Measurements from ENCODE around the gene NECAB2.

The NECAB2 gene

GRCh38 chr16:84014570-84015327 is 46.7 kb downstream of the NECAB2 start:
- no peak for DNase-seq (ENCODE audit: low spot score)
- in situ Hi-C loops (cut with MboI; ENCODE audit: low sequenced_read_pairs, unreplicated experiment), result no loop called here
- no peak for TF ChIP-seq CTCF (IDR thresholded peaks at IDR 0.05; ENCODE audit: borderline replicate concordance, control extremely low read depth, extremely low read depth, insufficient read depth, missing control alignments)

GRCh38 chr16:84015399-84015798 is 47.4 kb downstream of the NECAB2 start:
- in situ Hi-C loops (cut with MboI; ENCODE audit: low sequenced_read_pairs, unreplicated experiment), result no loop called here
- no peak for TF ChIP-seq CTCF (IDR thresholded peaks at IDR 0.05; ENCODE audit: borderline replicate concordance, control extremely low read depth, extremely low read depth, insufficient read depth, missing control alignments)
- DNase-seq (ENCODE audit: low spot score), result no peak

- no peak for DNase-seq (ENCODE audit: low spot score)
- in situ Hi-C loops (cut with MboI; ENCODE audit: low sequenced_read_pairs, unreplicated experiment), result no loop called here
- no peak for TF ChIP-seq CTCF (IDR thresholded peaks at IDR 0.05; ENCODE audit: borderline replicate concordance, control extremely low read depth, extremely low read depth, insufficient read depth, missing control alignments)
Measured at GRCh38 chr16:84016477-84016876, 48.4 kb downstream of the NECAB2 start.

GRCh38 chr16:84018710-84019109 is 50.7 kb downstream of the NECAB2 start:
- no peak for DNase-seq (ENCODE audit: low spot score)
- in situ Hi-C loops (cut with MboI; ENCODE audit: low sequenced_read_pairs, unreplicated experiment), result no loop called here
- TF ChIP-seq CTCF (IDR thresholded peaks at IDR 0.05; ENCODE audit: borderline replicate concordance, control extremely low read depth, extremely low read depth, insufficient read depth, missing control alignments), result no peak

GRCh38 chr16:84020353-84020752 is 52.3 kb downstream of the NECAB2 start:
- no peak for TF ChIP-seq CTCF (IDR thresholded peaks at IDR 0.05; ENCODE audit: borderline replicate concordance, control extremely low read depth, extremely low read depth, insufficient read depth, missing control alignments)
- in situ Hi-C loops (cut with MboI; ENCODE audit: low sequenced_read_pairs, unreplicated experiment), result no loop called here
- DNase-seq (ENCODE audit: low spot score), result no peak

GRCh38 chr16:84021488-84021887 is 53.4 kb downstream of the NECAB2 start:
- TF ChIP-seq CTCF (IDR thresholded peaks at IDR 0.05; ENCODE audit: borderline replicate concordance, control extremely low read depth, extremely low read depth, insufficient read depth, missing control alignments), result no peak
- no peak for DNase-seq (ENCODE audit: low spot score)
- in situ Hi-C loops (cut with MboI; ENCODE audit: low sequenced_read_pairs, unreplicated experiment), result no loop called here
